T47D (cell line): ENCODE measurements around the gene ETF1.
A peak's percentile ranks its signal among the peaks of the same experiment; 100 is the strongest.

ENCODE experiments used
- DNase-seq, 2 experiments: peaks; one replicate each; pipeline versions ENCODE4 v3.0.0 to v3.0.0-alpha.2; 2011 to 2012; ENCODE audit warnings: low read depth in 1 of 2, low spot score in 1 of 2
- JUND ChIP-seq: IDR thresholded peaks from 2 replicates; pipeline ENCODE4 v1.6.1; 2012; ENCODE audit warnings: low read depth
- in situ Hi-C: cut with HindIII; loops from 2 replicates; pipeline ENCODE4 v1.10.0; 2016; ENCODE audit warnings: low sequenced_read_pairs, low pct_unique_long_range_greater_than_20kb

Gene ETF1

DNA sequence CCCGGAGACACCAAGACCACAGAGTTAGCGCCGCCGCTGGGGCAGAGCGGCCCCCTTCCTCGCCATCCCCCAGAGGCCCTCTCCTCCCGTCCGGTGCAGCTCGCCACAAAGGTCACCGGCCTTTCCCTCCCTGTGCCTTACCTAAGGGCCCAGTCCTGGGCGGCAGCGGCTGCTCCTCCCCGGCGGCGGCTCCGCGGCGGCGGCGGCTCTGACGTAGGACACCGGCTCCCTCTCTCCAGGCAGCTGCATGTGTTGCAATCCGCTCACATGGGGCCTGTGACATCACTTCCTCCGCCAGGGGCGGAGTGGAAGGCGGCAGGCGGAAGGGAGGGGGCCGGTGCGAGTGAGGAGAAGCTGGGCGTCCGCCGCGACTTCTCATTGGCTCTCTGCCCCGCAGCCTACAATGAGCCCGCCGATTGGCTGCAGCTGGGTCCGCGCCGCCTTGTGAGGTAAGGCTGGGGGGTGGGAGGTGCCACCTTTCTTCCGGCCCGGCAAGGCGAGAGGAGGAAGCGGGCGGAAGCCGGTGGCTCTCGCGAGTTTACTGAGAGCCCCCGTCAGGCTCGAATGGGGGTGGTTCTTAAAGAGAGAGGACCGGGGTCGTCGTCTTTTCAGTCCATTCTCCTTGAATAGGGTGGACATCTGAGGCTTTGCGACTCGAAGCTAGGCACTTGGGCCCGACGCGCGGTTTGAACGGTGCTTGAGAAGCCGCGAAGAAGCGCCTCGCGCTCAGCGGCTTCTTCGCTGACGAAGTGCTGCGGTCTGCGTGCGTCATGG is at the start of gene ETF1:
ETF1 (minus strand) TSS at position 281 of the 774 bp plus-strand sequence. CDS start 318 bp downstream, outside the sequence.
- in situ Hi-C loops, result no loop called here
- no peak for TF ChIP-seq JUND

GRCh38 chr5:138588013-138588788 is 45.2 kb upstream of the ETF1 start:
- in situ Hi-C loops, result no loop called here
- DNase-seq, result no peak
- TF ChIP-seq JUND, result no peak

More for the DNA sequence above, at the start of gene ETF1:
- DNase-seq, result peak; percentile 93 to 100

DNA sequence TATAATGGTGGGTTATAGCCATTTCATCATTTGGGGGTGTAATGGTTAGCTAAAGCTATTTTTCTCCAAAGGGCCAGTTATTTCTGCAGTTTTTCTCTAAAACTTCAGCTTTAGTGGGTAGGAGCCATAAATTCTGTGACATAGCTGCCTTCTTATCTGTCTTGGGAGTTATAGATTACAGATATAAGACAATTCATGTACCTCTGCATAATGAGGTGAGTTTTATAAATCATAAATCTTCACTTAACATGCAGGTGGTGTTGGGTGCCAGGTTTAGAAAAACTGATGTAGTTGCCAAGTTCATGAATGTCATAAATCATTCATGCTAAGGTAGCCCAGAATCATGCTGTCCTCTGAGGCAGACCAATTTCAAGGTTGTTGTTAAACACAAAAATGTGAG is 42.1 kb upstream of the ETF1 start:
- in situ Hi-C loops, result no loop called here
- TF ChIP-seq JUND, result no peak
- no peak for DNase-seq

DNA sequence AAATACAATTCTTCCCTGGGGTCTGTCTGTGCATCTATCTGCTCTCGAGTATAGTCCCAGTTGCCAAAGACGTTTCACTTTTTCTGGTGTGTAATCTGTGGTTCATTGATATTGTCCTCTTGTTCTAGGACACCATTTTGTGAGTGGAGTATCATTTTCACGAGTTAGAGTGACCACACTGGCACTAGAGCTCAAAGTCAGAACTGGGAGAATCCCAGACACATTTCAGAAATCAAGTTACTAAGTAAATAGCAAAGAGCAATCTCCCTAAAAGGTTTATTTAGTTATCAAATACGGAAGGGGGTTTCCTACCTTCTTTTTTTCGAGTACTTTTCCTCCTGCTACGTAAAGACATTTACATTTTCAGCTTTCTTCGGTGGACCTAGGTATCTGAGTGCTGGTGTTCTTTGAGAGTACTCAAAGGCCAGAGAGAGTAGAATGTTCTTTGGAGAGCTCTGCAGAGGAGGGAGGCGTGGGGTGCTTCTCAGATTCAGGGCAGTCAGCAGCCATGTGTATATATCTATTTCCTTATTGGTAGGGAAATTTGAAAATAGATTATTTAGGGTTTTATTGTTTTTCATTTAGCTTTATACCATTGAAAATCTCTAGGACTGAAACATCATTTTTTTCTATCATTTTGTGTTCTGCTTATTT is 41.1 kb upstream of the ETF1 start:
- no peak for DNase-seq
- TF ChIP-seq JUND, result no peak
- in situ Hi-C loops, result no loop called here

DNA sequence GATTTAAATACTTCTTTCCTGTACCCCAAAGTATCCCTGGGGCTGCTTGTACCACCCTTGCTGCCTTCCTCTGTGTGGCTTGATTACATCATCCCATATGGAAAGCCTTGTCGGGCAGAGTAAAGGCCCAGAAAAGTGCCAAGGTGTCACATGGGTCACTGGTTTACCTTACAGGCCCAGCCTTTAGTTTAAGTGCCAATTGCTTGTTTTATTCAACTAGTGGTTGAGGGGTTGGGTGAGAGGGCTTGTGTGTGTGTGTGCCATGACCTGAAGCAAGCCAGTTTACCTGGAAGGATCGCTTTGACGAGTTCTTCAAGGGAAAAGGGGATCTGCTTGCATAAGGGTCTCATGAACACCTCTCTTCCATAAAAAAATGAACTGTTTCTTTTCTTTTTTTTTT is 39.9 kb upstream of the ETF1 start:
- in situ Hi-C loops, result no loop called here
- no peak for TF ChIP-seq JUND
- no peak for DNase-seq

GRCh38 chr5:138580777-138581176 is 37.7 kb upstream of the ETF1 start:
- in situ Hi-C loops, result no loop called here
- no peak for DNase-seq
- no peak for TF ChIP-seq JUND

DNA sequence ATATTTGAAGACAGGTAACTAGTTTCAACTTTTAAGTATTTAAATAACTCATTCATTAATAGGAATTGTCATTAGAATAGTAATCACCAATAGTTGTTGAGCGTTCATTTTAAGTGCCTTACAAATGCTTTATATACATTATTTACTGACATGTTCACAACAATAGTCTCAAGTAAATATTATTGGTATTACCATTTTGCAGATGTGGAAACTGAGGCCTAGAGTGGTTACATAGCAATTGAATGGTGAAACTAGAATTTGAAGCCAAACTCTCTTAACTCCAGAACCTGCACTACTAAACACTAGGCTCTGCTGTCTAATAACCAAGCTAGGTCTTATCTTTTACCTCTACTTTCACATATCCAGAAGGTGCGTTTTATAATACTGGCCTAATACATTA is 37.0 kb upstream of the ETF1 start:
- no peak for DNase-seq
- in situ Hi-C loops, result no loop called here
- TF ChIP-seq JUND, result no peak

- no peak for TF ChIP-seq JUND
- no peak for DNase-seq
- in situ Hi-C loops, result no loop called here
Observed at GRCh38 chr5:138579517-138579863, 36.5 kb upstream of the ETF1 start.

DNA sequence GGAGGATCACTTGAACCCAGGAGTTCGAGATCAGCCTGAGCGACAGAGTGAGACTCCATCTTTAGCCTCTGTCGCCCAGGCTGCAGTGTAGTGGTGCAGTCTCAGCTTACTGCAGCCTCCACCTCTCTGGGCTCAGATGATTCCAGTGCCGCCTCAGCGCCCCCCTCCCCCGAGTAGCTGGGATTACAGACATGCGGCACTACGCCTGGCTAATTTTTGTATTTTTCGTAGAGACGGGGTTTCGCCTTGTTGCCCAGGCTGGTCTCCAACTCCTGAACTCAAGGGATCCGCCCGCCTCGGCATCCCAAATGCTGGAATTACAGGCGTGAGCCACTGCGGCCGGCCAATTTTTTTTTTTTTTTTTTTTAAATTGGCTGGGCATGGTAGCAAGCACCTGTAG is 34.4 kb upstream of the ETF1 start:
- no peak for DNase-seq
- in situ Hi-C loops, result no loop called here
- TF ChIP-seq JUND, result no peak

DNA sequence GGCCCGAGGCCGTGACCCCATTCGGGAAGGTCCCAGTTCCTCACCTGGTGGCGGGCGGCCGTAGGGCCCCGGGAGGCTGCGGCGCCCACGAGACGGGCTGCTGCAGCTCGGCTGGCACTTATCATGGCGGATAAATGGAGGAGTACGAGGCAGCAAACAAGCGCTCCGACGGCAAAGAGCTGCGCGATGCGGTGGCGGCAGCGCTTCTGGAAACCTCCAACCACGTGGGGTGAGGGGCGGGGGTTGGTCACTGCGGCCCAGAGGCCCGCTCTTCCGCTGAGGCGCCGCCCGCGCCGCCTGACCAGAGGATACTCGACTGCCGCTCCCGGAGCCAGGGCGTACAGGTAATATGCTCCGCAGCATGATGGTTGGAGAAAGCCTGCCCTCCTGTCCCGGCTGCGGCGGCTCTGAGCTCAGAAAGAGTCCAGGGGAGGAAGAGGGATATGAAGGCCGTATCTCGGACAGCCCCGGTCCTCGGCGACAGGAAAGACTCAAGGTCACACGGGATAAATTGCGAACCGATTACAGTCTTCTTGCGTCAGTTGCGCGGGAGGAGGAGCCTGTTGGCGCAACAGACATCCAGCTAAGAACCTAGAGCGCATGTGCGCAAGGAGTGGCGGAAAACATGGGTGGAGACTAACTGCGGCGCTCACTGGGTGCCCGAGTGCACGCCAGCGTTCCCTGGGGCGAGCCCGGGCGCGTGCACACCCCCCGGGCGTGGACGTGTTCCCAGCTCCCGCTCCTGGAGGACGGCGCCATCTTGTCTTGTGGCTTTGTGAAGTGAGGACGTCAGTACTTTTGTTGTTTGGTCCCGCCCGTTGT is 32.4 kb upstream of the ETF1 start, which contains the start of gene HSPA9:
HSPA9 (minus strand) TSS at position 208 of the 822 bp plus-strand sequence; CDS start at position 125, 83 bp downstream.
- in situ Hi-C loops, result no loop called here
- peak; percentile 99 to 100 for DNase-seq
- no peak for TF ChIP-seq JUND

DNA sequence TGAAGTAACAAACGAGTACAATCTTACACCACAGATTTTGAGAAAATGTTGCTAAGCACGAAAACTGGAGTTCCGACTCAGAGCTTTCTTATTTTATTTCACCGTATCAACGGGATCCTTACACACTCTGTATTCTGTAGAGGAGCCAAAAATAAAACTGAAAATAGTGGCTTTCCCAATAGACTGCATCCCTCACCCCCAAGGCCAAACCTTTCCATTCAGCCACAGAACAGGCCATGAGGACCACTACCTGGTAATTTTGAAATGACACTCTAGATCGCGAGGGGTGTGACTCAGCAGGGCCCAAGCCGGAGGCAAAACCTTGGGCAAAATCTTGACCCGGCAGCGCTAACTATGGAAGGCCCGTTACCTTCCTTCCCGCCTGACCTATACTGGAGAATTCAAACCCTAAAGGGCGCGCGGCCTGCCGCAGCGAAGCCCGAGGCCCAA is 31.7 kb upstream of the ETF1 start:
- DNase-seq, result peak in 1 of 2 experiments; percentile 15
- in situ Hi-C loops, result no loop called here
- no peak for TF ChIP-seq JUND
